Stimulated activated CD4-positive, alpha-beta T cell treated with anti-CD3 and anti-CD28 coated beads, TNF-alpha, amount 100 ng/mL, for 48 hours (primary cell): ENCODE measurements around the gene PDIA4.

ENCODE experiments used
- DNase-seq, 3 donors: peaks; one replicate each; pipeline ENCODE4 v3.0.0-alpha.2; 2020; ENCODE audit warnings: low read depth in 3 of 3

Gene PDIA4

GRCh38 chr7:148967602-148968001 lies 60.7 kb downstream of the PDIA4 start:
- DNase-seq = no peak

- no peak for DNase-seq
These were observed 61.3 kb downstream of the PDIA4 start for GRCh38 chr7:148967032-148967372.

- no peak for DNase-seq
These were observed 63.6 kb downstream of the PDIA4 start for GRCh38 chr7:148964483-148965267.

GRCh38 chr7:148963583-148964482 lies 64.5 kb downstream of the PDIA4 start:
- no peak for DNase-seq

GRCh38 chr7:148962823-148963582 lies 65.3 kb downstream of the PDIA4 start:
- DNase-seq = peak in 2 of 3 donors; percentile 35 to 58

GRCh38 chr7:148962440-148962822 lies 65.9 kb downstream of the PDIA4 start:
- DNase-seq = no peak

- no peak for DNase-seq
These were observed 68.6 kb downstream of the PDIA4 start for GRCh38 chr7:148959726-148960125.

- no peak for DNase-seq
These were observed 70.2 kb downstream of the PDIA4 start for GRCh38 chr7:148958061-148958460.

- no peak for DNase-seq
These were observed 73.5 kb downstream of the PDIA4 start for GRCh38 chr7:148954766-148955165.

- no peak for DNase-seq
These were observed 74.6 kb downstream of the PDIA4 start for GRCh38 chr7:148953676-148954075.
